Measurements from ENCODE around the gene SEZ6L2. TPM values are rescaled to one million over a fixed set of nuclear protein-coding genes. Genes with fewer than 3 reads are reported as not detected.

SEZ6L2 gene
- total and polyA plus RNA-seq, 2 of the 8 experiments (the other 6 are each of a cell fraction or from before 2014, with no cell fraction given), result 43.5 to 47.7 TPM

DNA sequence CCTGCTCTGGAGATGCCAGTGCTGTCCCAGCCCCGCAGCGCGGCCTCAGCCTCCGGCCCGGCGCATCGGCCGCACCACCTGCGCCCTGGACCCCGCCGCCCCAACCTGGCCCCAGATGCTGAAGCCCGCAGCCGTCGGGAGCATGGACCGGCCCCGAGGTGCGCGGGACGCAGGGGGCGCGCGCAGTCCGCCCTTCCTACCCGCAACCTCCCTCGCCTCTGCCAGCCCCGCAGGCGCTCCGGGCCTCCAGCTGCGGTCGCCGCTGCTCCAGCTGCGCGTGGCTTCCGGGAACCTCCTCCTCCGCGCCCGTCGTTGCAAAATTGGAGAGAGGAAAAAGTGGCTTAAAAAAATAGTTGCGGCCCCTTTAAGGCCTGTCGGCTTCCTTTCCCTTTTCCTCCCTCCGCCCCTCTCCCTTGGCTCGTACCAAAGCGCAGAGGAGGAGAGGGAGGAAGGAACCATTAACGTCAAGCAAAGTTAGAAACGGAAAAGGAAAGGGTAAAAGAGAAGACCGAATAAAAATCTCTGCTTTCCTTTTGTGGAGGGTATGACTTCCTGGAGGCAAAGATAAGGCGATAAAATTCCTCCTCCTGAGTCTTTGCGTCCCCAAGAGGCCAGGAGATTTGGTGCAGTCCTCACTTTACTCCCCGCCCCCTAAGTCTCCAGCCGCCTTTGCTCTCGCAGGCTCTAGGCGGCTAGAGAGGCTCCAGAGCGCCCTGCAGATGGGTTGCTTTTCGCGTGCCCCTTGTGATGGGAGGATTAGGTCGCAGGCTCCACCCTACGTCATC is 36.3 kb downstream of the SEZ6L2 start, which contains the start of gene CDIPT:
Gene CDIPT (minus strand): TSS at position 343 of the 785 bp plus-strand sequence. CDS start 369 bp downstream, outside the sequence.
- CTCF ChIA-PET (ENCODE audit: partially characterized antibody), result interaction anchor here (1.0 to 4.9 kb wide), 8 partner anchors 11 to 74 kb away, joined by 3 to 21 read pairs (median 6); partner anchors contain the start of genes ASPHD1 and SEZ6L2
- Histone ChIP-seq H3K9ac (replicated peaks in 1 of 4; ENCODE audit: extremely low read depth in 1 of 4, low read depth in 3 of 4, low read length in 3 of 4) (peak within 1 kb of the TSS; percentile 65 to 94 (median 92)), H2BK15ac (ENCODE audit: low read length) (peak within 1 kb of the TSS; percentile 99), H2BK12ac (ENCODE audit: low read depth, low read length) (peak within 1 kb of the TSS; percentile 63), H2BK20ac (ENCODE audit: low read length) (peak within 1 kb of the TSS; percentile 61; the same call in 1 of the 2 replicates), H4K8ac (ENCODE audit: extremely low read depth, insufficient read depth, low read length) (peak within 1 kb of the TSS; percentile 89; the same call in 1 of the 2 replicates), H3K79me2 (ENCODE audit: control insufficient read depth in 1 of 2, insufficient read depth in 2 of 2, low read length in 2 of 2) (peaks cover 0 to 9% of the 10 kb centered on the region in 2 experiments; a peak in 2 of 4 replicates), H4K91ac (replicated peaks; ENCODE audit: insufficient read length, low read length) (peak within 1 kb of the TSS; percentile 15), H4K20me1 (replicated peaks in 1 of 2; ENCODE audit: control insufficient read depth in 1 of 2, insufficient read depth in 2 of 2, low read length in 2 of 2) (peaks cover 0 to 5% of the 10 kb centered on the region in 2 experiments), H3K18ac (ENCODE audit: extremely low read depth, low read length) (peak within 1 kb of the TSS; percentile 93), H3K27me3 (replicated peaks in 1 of 4; ENCODE audit: control insufficient read depth in 3 of 4, extremely low read depth in 1 of 4, insufficient read depth in 3 of 4, low read length in 3 of 4) (no peaks in the 10 kb centered on the region), H3K36me3 (ENCODE audit: control insufficient read depth in 2 of 4, insufficient read depth in 4 of 4, low read length in 3 of 4) (peaks cover 0 to 11% (median 6%) of the 10 kb centered on the region in 4 experiments; a peak in 5 of 8 replicates), H2AK5ac (ENCODE audit: low read depth, low read length) (0 out of 2 replicates have a peak within 1 kb of the TSS, but pooled peaks have one; percentile 53), H3K4me1 (replicated peaks in 1 of 4; ENCODE audit: control insufficient read depth in 3 of 4, insufficient read depth in 4 of 4, low read length in 3 of 4) (peaks cover 0 to 7% (median 3%) of the 10 kb centered on the region in 4 experiments; a peak in 3 of 7 replicates), H3K79me1 (ENCODE audit: low read depth, low read length) (peaks cover 9% of the 10 kb centered on the region), H3K23ac (ENCODE audit: insufficient read length) (no peak within 1 kb of the TSS), H3K56ac (replicated peaks; ENCODE audit: insufficient read length, low read depth, low read length) (no peak within 1 kb of the TSS), H3K4me3 (ENCODE audit: extremely low read depth in 1 of 4, insufficient read depth in 2 of 4, low read depth in 3 of 4, low read length in 4 of 4) (peak within 1 kb of the TSS; percentile 82 to 90 (median 90)), H3K14ac (ENCODE audit: insufficient read length) (no peak within 1 kb of the TSS), H2AFZ (ENCODE audit: low read length) (peak within 1 kb of the TSS; percentile 100), H3K23me2 (ENCODE audit: low read depth, low read length) (peaks cover 8% of the 10 kb centered on the region; the same call in 1 of the 2 replicates), H2BK5ac (ENCODE audit: low read depth, low read length) (peak within 1 kb of the TSS; percentile 96), H3K4ac (replicated peaks; ENCODE audit: insufficient read length, low read depth, low read length) (peak within 1 kb of the TSS; percentile 39), H3K27ac (ENCODE audit: low read depth, low read length) (peak within 1 kb of the TSS; percentile 99), H2BK120ac (replicated peaks; ENCODE audit: low read depth, low read length) (peak within 1 kb of the TSS; percentile 8), H3K4me2 (ENCODE audit: insufficient read depth in 1 of 2, low read depth in 2 of 2, low read length in 2 of 2) (peak within 1 kb of the TSS; percentile 64 to 95), H4K5ac (ENCODE audit: insufficient read length, low read depth, low read length) (peak within 1 kb of the TSS; percentile 62), H3K9me3 (ENCODE audit: insufficient read depth in 2 of 2, low read depth in 1 of 2, low read length in 1 of 2) (no peaks in the 10 kb centered on the region)
- POLR2A ChIA-PET (ENCODE audit: partially characterized antibody), result interaction anchor here (0.6 to 3.7 kb wide), 22 partner anchors 8 to 210 kb away, joined by 3 to 11 read pairs (median 3); partner anchors contain the start of genes ASPHD1, HIRIP3, KCTD13 and KIF22
- FAIRE-seq, result peak; percentile 78
- 1% methylated on average over 46 of the region's 57 CpGs; no CpG with 5 or more reads in 1 of the 2 experiments for WGBS, 2 experiments (ENCODE audit: extremely low coverage in 1 of 2, insufficient coverage in 1 of 2, insufficient read length in 1 of 2, insufficient replicate concordance in 2 of 2, low coverage in 1 of 2, low lambda C conversion rate in 2 of 2, missing lambda C conversion rate in 1 of 2)
- DNase-seq (ENCODE audit: low read depth in 1 of 2, low spot score in 2 of 2), result peak; percentile 91 to 93
- TF ChIP-seq SP4 (IDR thresholded peaks at IDR 0.05; ENCODE audit: low read length), result peak; percentile 56; the same call in 1 of the 2 replicates
- TF ChIP-seq CEBPB (IDR thresholded peaks at IDR 0.05; ENCODE audit: low read depth, low read length), result 0 out of 2 replicates have a peak, but pooled peaks have one; percentile 33
- no peak for TF ChIP-seq SRF (IDR thresholded peaks at IDR 0.05; ENCODE audit: low read depth, low read length)
- TF ChIP-seq MAFK (IDR thresholded peaks at IDR 0.05; ENCODE audit: low read depth, low read length), result no peak
- TF ChIP-seq CREB1 (IDR thresholded peaks at IDR 0.05), result peak; percentile 90
- peak; percentile 89 for TF ChIP-seq EGR1 (IDR thresholded peaks at IDR 0.05; ENCODE audit: borderline replicate concordance, low read depth, low read length)
- peak; percentile 40; the same call in 1 of the 2 replicates for TF ChIP-seq TCF12 (IDR thresholded peaks at IDR 0.05; ENCODE audit: low read depth, low read length)
- peak; percentile 86 for TF ChIP-seq SP1 (IDR thresholded peaks at IDR 0.05; ENCODE audit: low read depth, low read length)
- TF ChIP-seq JUND (IDR thresholded peaks at IDR 0.05; ENCODE audit: low read length), result peak; percentile 99
- TF ChIP-seq SIRT6 (IDR thresholded peaks at IDR 0.05; ENCODE audit: low read length), result no peak
- TF ChIP-seq RAD21 (IDR thresholded peaks at IDR 0.05 in 1 of 2, conservative IDR thresholded peaks at IDR 0.05 in 1 of 2; ENCODE audit: low read depth in 2 of 2, low read length in 2 of 2), result peak in 1 of 2 experiments; percentile 23; a peak in 2 of 4 replicates
- TF ChIP-seq ASH2L (IDR thresholded peaks at IDR 0.05; ENCODE audit: low read length), result peak; percentile 86
